ENCODE data around the gene BCAP31.
"Not testable (repeated sequence)": the region's sequence is repeated elsewhere in the genome, so short reads cannot be mapped to it uniquely, and the experiment has no call there.

Gene BCAP31

DNA sequence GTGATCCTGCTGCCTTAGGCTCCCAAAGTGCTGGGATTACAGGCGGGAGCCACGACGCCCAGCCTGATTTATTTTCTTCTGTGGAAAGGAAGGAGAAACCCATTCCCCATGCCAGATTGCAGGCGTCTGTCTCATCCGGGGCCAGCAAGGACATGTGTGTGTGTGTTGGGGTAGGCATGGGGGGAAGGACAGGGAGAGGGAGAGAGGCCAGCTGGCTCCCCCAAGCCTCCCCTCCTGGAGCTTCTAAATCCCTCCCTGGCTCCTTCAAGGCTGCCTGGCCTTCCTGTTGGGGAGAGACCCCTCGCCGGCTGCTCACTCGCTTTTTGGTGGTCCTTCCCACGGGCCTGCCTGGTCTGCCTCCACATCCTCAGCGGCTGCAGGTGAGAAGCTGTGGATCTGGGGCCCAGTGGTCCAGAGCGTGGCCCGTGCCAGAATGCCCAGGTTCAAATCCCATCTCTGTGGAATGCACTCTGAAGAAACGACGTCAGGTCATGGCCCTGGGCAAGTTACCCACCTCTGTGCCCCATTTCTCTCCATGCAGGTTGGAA is 38.5 kb upstream of the BCAP31 start:
- no peak for DNase-seq

DNA sequence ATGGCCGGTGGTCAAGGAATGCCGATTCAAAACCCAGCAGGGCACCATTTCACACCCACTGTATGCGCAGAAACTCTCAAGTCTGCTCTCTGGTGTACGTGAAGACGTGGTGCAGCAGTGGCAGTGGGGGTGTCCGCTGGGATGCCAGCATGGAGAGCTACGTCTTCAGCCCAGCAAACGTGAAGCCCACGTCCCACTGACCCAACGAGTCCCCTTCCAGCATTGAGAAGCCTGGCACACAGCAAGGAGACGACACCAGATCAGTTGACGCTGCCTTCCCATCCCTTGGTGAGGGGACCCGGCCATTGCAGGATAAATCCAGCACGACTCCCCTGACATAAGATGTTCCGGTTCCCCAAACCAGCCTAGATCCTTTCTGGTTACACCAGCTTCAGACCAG is 37.7 kb upstream of the BCAP31 start:
- DNase-seq: no peak

DNA sequence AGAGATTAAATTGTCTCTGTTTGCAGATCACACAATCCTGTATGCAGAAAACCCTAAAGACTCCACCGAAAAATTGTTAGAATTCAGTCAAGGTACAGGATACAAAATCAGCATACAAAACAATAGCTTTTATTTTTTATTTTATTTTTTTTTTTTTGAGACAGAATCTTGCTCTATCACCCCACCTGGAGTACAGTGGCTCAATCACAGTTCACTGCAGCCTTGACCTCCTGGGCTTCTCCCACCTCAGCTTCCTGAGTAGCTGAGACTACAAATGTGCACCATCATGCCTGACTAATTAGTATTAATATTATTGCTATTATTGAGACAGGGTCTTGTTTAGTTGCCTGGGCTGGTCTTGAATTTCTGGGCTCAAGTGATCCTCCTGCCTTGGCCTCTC is 30.9 kb upstream of the BCAP31 start:
- no peak for DNase-seq

DNA sequence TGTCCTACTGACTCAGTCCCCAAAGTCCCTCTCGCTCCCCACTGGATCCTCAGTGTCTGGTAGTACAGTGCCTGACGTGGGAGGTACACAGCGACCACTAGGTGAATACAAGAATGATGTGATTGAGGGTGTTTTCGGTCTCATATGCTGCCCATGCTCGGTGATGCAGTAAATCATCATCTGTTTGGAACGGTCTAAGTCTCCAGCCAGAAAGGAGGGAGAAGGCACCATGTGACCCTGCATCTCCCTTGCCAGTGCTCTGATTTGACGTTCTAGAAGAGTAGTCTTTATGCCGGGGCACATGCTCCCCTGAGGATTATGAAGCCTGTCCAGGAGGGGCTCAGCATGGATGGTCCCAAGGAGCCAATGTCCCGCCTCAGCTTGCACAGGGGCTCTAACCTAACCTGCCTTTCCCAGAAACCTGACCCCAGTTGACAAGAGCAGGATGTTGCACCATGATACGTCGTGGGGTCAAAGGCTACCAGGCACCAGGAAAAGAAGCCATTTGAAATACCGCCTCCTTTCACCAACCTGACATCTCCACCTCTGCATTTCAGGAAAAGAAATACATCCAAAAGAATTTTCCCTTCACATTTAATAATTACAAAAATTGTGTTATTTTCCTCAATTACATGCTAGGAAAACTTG is 26.1 kb upstream of the BCAP31 start:
- no peak for DNase-seq

GRCh38 chrX:153749017-153749416 is 24.8 kb upstream of the BCAP31 start:
- not testable (repeated sequence) for DNase-seq

DNA sequence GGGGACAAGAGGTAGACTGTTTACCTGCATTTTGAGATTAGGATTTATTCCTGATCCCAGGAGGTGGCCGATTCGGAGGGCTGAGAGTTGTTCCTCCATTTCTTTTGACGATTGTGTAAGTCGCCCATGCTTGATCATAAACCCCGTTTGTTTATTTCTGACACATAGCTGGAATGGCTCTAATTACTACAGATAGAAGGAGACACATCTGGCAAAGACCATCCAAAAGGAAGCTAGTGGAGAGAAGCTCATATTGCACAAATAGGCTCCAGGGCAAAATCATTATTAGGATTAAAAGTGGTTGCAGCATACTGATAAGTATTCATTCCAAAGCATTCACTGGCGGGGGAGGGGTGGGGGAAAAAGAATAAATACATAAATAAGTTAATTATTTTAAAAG is 22.8 kb upstream of the BCAP31 start:
- DNase-seq: not testable (repeated sequence)

GRCh38 chrX:153746359-153746758 is 22.2 kb upstream of the BCAP31 start:
- DNase-seq: no peak

DNA sequence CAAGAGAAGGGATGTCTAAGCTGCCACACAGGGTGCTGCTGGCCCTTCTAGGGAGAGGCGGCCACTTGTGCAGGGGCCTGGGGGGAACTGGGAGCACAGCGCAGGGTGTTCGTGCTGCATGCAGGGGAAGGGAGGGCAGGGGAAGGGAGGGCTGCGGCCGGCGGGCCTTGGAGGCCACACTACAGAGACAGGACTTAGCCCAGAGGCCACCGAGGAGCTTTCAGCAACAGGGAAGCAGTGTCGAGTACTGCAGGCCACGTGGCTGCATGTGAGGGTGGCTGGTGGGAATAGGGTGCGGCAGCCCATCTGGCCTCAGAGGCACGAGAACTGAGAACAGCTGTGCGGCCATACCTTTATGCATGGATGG is 20.9 kb upstream of the BCAP31 start:
- DNase-seq: not testable (repeated sequence)

GRCh38 chrX:153744210-153745066 is 20.3 kb upstream of the BCAP31 start:
- peak; percentile 20 for DNase-seq

DNA sequence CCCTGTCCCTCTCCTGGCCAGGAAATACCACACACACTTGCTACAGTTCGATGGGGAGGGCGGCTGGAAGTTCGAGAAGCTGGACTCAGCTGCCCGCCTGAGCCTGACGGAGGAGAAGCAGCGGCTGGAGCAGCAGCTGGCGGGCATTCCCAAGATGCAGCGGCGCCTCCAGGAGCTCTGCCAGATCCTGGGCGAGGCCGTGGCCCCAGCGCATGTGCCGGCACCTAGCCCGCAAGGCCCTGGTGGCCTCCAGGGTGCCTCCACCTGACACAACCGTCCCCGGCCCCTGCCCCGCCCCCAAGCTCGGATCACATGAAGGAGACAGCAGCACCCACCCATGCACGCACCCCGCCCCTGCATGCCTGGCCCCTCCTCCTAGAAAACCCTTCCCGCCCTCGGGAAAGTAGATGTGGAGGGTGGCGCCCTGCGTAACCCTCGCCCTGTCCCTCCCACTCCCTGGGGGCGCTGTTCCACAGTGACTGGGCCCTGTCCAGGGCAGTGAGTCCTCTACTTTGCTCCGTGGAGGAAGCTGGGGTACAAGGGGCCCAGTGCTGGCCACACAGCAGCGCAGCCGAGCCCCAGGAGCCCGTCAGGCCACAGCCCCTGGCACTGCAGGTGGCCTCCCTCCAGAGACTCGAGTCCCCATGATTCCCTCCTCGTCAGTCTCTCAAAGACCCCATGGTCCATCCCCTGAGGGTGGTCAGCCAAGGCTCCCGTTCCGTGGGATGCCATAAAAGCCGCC is 19.5 kb upstream of the BCAP31 start:
- not testable (repeated sequence) for DNase-seq

DNA sequence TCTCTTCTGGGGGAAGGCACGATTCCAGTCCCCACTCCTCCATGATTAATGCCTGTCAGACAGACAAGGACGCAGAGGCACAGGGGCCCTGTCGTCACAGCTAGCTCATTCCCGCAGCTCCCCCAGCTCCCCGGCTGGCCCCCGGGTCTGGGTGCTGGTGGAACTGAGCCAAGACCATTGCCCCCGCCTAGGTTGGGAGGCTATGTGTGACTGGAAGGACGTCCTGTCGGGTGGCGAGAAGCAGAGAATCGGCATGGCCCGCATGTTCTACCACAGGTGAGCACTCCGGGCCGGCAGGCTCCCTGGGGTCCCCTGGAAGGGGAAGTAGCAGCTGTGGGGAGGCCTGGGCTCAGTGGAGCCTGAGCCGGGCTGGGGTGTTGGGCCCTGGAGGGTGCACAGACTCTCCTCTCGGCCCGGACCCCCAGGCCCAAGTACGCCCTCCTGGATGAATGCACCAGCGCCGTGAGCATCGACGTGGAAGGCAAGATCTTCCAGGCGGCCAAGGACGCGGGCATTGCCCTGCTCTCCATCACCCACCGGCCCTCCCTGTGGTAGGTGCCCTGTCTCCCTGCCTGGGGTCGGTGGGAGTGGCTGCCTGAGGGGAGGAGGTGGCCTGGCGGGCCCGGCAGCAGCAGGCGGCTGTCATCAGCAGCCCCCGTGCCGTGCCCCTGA is 18.7 kb upstream of the BCAP31 start:
- DNase-seq: not testable (repeated sequence)

DNA sequence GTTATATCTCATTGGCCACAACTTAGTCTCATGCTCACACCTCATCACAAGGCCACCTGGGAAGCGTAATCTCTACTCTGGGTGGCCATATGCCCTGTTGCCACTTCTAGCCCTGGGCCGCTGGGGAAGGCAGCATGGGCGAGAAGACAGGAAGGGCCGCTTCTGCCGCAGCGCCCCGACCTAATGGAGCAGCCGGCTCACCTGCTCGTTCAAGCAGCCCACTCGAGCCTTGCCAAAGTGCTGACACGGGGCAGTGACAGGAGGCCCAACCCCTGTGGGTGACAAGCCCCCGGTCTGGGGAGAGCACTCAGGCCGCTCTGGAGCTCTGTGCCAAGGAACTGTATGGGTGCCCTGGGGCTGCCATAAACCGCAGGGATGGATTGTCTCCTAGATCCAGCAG is 17.9 kb upstream of the BCAP31 start:
- DNase-seq: not testable (repeated sequence)

GRCh38 chrX:153741446-153741845 is 17.3 kb upstream of the BCAP31 start:
- DNase-seq: no peak

DNA sequence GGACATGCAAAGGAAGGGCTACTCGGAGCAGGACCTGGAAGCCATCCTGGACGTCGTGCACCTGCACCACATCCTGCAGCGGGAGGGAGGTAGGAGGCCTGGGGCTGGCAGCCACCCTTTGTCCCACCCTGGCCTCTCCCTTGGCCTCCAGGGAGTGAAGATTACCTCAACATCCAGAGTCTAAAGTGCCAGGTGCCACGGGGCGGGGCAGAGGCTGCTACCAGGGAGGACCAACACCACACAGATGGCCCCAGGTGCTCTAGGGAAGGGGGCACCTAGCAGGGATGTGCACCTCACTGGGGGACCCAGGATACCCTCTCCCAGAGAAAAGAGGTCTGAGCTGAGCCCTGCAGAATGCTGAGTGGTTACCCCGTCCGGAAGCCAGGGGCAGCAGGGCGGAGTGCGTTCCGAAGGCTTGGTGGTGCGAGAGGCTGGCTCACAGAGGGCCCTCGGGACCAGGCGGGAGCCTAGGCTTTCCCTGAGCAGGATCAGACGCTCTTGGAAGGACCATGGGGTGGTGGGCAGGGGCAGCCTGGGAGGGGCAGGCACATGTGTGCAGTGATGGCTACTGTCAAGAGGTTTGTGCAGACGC is 16.5 kb upstream of the BCAP31 start:
- DNase-seq: no peak

DNA sequence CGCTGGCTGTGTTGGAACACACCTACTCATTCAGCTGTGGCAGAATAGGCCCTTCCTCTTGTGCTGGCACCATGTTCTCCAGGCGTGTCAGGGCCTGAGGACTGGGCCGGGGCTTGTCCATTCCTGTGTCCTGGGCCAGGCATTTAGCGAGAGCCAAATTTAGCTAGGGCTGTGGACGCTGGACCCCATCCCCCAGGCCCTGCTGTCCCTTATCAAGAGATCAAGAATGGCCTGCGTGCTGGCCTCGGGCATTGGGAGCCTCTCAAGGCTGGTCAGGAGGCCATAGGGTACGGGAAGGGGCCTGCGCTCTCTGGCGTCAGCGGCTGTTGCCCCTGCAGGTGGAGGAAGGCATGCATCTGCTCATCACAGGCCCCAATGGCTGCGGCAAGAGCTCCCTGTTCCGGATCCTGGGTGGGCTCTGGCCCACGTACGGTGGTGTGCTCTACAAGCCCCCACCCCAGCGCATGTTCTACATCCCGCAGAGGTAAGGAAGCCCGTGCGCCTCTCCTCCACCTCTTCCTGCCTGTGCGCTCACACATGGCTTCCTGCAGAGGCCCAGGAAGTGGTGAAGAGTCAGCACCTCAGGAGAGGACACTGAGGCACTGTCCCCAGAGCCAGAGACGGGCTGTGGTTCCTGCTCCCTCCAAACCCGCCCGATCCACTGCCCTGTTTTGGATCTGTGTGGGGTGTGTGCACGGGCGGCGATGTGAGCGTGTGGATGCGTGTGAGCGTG is 15.7 kb upstream of the BCAP31 start:
- DNase-seq: no peak

DNA sequence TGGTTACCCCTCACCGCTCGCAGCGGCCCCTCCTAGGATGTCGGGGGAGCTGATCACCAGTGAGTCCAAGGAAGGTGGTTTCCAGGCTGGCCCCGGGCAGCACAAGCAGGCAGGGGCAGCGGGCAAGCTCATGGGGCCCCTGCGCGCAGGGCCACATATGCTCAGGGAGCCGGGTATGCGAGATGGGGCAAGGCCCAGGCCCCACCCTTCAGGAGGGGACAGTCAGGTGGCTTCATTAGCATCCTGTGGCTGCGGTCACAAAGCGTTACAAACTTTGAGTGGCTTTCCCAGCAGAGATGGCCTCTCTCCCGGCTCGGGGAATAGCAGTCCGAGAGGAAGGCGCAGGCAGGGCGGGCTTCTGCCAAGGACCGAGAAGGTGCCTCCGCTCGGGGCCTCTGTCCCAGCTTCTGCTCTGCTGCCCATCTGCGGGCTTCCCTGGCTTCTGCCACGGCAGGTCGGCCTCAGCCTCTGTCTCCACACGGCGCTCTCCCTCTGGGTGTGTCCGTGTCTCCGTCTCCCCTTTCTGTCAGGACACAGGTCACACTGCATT is 13.9 kb upstream of the BCAP31 start:
- DNase-seq: no peak

- no peak for DNase-seq
These were observed 12.8 kb upstream of the BCAP31 start for GRCh38 chrX:153736871-153737441.

DNA sequence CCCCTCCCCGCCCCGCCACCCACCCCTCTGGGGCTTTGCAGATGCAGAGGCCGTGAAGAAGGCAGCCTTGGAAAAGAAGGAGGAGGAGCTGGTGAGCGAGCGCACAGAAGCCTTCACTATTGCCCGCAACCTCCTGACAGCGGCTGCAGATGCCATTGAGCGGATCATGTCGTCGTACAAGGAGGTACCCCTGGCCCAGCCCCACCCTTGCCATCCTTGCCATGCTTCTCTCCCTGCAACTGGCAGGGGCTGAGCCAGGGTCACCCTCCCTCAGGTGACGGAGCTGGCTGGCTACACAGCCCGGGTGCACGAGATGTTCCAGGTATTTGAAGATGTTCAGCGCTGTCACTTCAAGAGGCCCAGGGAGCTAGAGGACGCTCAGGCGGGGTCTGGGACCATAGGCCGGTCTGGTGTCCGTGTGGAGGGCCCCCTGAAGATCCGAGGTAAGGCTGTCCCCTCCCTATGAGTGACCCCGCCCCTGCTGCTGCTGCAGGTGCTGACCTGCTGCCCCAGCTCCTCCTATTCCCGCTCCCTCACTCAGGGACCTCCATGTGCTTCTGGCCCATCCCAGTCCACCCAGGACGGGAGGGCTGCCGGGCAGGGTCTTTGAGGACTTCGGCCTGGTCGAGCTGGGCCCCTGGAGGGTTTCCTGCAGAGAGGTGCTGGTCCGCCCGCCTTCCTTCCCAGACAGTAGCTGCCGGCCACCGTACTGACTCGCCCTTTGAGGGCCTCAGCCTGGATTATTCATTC is 12.1 kb upstream of the BCAP31 start:
- no peak for DNase-seq

DNA sequence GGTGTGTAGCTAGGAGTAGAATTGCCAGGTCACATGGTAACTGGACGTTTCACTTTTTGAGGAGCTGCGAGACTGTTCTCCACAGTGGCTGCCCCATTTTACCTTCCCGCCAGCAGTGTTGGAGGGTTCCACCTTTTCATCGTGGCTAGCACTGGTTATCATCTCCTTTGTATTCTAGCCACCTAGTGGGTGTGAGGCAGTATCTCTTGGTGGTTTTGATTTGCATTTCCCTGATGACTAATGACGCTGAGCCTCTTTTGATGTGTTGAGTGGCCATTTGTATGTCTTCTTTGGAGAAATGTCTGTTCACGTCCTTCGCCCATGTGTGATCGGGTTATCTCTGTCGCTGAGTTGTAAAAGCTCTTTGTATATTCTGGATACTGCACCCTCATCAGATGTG is 11.1 kb upstream of the BCAP31 start:
- no peak for DNase-seq

DNA sequence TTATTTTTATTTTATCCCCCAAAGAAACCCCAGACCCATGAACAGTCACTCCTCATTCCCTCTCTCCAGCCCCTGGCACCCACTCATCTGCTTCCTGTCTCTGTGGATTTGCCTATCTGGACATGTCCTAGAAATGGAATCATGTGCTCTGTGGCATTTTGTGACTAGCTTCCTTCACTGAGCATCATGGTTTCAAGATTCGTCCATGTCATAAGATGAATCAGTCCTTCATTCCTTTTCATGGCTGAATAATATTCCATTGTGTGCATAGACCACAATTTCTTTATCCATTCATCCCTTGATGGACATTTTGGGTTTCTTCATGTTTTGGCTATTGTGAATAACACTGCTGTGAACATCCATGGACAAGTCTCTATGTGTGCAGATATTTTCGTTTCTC is 10.7 kb upstream of the BCAP31 start:
- DNase-seq: no peak
